Measurements from ENCODE around the gene LXN.

LXN gene, protein sequence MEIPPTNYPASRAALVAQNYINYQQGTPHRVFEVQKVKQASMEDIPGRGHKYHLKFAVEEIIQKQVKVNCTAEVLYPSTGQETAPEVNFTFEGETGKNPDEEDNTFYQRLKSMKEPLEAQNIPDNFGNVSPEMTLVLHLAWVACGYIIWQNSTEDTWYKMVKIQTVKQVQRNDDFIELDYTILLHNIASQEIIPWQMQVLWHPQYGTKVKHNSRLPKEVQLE

DNA sequence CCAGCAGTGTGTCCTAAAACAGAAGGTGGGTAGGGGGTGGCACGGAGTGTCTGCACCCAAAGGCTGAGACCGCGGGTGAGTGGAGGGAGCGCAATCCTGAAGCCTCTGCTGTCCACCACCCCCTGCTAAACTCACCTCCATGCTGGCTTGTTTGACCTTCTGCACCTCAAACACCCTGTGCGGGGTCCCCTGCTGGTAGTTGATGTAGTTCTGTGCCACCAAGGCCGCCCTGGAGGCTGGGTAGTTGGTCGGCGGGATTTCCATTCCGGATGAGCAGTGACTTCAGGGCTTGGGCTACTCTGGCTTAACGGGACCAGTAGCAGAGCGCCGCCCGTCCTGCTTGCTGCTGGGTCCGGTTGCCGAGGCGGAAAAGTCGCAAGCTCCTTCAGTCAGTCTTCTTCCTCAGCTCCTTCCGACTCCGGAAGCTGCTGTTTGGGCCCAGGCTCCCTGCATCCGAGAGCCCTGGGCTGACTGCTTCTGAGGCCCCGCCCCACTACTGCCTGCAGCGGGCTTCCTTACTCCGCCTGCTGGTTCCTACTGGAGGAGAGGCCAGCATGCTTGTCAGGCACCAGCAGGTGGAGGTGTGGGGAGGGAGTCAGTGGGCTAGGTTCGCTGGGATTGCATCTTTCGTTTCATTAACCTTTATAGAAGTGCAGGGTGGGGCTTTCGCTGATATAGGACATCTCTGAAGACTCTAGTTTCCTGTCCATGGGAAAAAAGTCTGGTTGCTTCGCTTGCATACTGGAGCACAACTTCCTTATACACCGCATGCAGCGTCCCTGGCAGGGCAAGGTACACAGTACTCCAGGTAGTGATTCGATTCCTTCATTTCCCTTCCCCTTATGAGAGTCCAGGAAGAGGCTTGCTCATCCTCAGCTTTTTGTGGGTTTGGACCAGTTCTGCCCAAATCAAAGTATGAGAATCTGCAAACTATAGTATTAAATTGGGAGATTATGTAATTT, at the start of gene LXN:
LXN (minus strand) TSS at position 434 of the 962 bp plus-strand sequence; CDS start at position 264, 170 bp downstream.
- TF ChIP-seq, protein P1, sequence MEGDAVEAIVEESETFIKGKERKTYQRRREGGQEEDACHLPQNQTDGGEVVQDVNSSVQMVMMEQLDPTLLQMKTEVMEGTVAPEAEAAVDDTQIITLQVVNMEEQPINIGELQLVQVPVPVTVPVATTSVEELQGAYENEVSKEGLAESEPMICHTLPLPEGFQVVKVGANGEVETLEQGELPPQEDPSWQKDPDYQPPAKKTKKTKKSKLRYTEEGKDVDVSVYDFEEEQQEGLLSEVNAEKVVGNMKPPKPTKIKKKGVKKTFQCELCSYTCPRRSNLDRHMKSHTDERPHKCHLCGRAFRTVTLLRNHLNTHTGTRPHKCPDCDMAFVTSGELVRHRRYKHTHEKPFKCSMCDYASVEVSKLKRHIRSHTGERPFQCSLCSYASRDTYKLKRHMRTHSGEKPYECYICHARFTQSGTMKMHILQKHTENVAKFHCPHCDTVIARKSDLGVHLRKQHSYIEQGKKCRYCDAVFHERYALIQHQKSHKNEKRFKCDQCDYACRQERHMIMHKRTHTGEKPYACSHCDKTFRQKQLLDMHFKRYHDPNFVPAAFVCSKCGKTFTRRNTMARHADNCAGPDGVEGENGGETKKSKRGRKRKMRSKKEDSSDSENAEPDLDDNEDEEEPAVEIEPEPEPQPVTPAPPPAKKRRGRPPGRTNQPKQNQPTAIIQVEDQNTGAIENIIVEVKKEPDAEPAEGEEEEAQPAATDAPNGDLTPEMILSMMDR (IDR thresholded peaks at IDR 0.05) = no peak

DNA sequence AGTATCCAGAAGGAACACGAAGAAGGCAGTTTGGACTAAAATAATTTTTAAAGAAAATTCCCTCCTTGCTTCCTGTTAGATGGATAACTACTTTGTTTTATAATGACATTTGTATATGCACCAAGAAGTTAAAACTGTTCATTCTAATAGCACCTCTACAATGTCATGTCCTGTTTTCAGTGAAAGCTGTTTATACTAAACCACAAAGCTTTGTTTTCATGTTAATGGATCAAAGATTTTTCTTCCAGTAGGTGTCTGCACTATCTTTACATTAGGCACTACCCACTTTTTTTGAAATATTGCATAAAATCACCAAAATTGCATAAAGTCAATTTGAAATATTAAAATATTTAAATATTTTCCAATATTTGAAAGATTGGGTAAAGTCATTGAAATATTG, 49.7 kb upstream of the LXN start:
- TF ChIP-seq, protein P1 (IDR thresholded peaks at IDR 0.05) = no peak

DNA sequence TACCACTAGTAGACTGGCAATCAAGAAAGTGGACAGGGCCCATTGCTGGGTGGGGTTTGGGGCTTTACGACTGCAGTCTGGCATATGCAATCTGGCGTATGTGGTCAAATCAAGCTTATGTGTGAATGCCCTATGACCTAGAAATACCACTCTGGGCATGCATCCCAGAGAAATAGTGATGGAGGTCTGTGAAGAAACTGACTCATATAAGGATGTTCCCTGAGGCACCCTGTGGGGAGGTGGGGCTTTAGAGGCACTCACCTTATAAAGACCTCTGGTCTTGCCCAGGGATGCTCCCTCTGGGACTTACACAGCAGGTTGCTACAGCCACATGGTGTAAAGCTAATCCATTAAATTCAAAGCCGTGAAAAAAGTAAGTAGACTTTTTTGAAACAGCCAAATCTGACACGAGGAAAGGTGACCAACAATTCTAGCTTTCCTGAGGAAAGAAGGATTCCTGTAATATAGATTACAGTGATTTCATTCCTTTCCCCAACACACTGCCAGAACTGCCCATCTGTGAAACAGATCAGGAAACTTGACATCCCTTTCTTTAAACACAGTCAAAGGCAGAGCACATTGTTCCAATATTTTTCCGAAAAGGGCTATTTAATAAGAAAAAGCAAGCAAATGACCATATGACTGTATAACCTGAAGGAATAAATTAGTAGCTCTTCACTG, 46.2 kb upstream of the LXN start:
- TF ChIP-seq, protein P1 (IDR thresholded peaks at IDR 0.05) = no peak

- TF ChIP-seq, protein P1 (IDR thresholded peaks at IDR 0.05) = no peak
Observed at GRCh38 chr3:158717576-158717975, 45.1 kb upstream of the LXN start.

GRCh38 chr3:158713094-158713499, 40.6 kb upstream of the LXN start:
- TF ChIP-seq, protein P1 (IDR thresholded peaks at IDR 0.05) = no peak

- TF ChIP-seq, protein P1 (IDR thresholded peaks at IDR 0.05) = no peak
Observed at GRCh38 chr3:158712443-158712842, 40.0 kb upstream of the LXN start.

- TF ChIP-seq, protein P1 (IDR thresholded peaks at IDR 0.05) = no peak
Observed at GRCh38 chr3:158711886-158712285, 39.4 kb upstream of the LXN start.

All from LNCAP (cell line).